HG03378 (cell line): ENCODE results near the gene MB21D2.

Source experiments
- ATAC-seq: cut with Tn5 transposase; IDR thresholded peaks from one replicate; pipeline ENCODE4 v1.9.1; 2021; ENCODE audit warnings: mild to moderate bottlenecking, moderate library complexity; ENCODE audit not compliant: unreplicated experiment

MB21D2 gene

DNA sequence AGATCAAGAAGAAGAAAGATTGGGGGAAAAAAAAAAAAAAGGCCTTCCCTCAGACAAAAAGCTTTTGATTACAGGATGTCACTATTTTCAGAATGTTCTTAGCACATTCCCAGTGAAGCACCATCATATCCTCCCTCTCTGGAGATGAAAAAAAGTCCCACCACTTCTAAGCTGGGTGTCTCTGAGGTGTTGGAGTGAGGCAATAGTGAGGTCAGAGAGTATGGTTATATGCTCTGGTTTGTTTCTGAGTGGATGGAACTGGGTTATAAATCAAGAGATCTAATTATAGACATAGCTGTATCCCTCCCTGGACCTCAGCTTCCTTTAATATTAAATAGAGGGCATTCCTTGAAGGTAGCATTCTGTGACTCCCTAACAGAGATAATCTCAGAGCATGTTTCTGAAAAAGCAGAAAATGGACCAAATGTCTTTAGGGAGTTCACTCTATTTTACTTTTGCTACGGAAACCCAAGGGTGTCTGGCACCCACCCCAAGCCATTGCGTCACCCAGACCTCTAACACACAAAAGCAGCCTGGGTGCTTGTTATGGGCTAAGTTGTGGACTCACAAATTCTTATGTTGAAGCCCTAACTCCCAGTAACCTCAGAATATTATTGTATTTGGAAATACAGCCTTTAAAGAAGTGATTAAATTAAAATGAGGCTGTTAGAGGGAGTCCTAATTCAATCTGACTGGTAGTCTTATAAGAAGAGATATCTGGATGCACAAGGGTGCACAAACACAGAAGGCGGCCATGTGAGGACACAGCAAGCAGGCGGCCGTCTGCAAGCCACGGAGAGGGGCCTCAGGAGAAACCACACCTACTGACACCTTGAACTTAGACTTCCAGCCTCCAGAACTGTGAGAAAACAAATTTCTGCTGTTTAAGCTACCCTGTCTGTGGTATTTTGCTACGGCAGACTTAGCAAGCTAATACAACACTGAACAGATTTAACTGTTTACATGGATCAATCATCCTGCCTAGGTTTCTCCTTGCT lies 81.5 kb downstream of the MB21D2 start:
- no peak for ATAC-seq

- ATAC-seq: no peak
Observed at GRCh38 chr3:192834428-192834827, 83.2 kb downstream of the MB21D2 start.

GRCh38 chr3:192833177-192833890 lies 84.3 kb downstream of the MB21D2 start:
- ATAC-seq: no peak

- ATAC-seq: no peak
Observed at GRCh38 chr3:192831801-192832347, 85.8 kb downstream of the MB21D2 start.

- ATAC-seq: peak; percentile 27
Observed at GRCh38 chr3:192831111-192831644, 86.5 kb downstream of the MB21D2 start.

- peak; percentile 44 for ATAC-seq
Observed at GRCh38 chr3:192830291-192831110, 87.2 kb downstream of the MB21D2 start.

DNA sequence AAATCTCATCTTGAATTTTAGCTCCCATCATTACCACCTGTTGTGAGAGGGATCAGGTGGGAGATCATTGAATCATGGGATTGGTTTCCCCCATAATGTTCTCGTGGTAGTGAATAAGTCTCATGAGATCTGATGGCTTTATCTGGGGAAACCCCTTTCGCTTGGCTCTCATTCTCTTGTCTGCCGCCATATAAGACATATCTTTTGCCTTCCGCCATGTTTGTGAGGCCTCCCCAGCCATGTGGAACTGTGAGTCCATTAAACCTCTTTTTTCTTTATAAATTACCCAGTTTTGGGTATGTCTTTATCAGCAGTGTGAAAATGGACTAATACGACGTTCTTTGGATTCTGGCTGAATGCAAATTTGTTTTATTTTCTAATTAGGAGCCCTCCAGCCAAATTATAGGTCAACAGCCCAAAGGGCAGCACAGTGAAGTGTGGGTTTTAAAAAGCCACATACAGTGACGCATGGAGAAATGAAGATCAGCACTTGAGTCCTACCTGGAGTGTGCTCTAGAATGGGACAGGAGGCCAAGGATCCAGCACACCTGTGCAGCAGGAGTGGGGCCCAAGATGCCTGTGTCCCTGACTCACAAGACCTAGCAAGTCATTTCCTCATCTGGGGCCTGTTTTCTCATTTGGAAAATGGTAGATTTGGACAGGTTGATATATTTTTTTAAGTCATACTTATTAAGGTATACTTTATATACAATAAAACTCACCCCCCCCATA lies 89.6 kb downstream of the MB21D2 start:
- ATAC-seq: no peak

GRCh38 chr3:192827208-192827607 lies 90.4 kb downstream of the MB21D2 start:
- no peak for ATAC-seq

DNA sequence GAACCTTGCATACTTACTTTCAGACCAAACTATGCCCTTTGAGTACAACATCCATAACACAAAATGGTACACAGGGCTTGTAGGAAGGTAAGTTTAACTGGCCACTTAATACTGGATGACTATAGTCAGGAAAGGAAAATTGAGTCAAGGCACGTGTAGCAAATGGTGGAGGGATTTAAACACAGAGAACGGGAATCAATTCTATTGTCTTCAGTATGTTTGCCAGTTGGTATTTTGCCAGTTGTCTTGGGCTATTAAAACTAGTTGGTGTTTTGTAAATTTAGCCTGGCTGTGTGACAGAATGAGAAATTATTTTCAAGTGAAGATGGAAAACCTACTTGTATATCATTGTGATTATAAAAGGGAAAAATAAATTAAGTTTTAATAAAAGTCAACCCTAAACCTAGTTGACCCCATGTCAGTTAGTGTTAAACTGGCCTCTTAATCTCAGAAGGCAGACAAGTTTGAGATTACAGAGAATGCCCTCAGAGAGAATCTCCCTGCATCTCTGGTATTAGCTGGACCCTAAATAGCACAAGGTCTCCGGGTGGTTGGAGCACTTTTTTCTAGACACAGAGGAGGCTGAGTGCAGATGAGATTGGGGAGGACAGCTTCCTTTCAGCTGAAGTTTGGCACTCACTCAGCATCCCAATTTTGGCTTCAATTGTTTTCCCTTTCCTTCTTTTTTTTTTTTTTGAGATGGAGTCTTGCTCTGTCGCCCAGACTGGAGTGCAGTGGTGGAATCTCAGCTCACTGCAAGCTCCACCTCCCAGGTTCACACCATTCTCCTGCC lies 91.2 kb downstream of the MB21D2 start:
- ATAC-seq: no peak

DNA sequence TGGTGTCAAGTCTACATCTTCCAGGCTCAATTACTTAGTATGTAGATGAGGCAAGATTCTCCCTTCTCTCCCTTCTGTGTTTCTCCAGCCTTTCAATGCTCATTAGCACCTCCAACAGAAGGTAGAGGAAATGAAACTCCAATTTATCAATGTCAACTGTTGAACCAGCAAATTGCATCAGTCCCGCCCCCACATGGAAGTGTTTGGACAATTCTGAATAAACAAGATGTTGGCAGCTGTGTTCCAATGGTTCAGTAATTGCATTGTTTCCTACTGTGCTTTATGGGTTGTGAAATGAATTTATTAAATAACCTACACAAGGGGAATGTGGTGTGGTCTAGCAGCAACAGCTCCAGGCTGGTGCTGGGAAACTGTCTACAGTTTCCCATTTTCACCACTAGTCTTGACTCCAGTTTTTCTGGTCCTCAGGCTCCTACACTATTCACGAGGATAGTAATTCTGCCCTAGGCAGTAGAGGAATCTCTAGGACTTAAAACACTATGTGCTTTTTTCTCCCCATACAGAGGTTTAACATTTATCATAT lies 91.9 kb downstream of the MB21D2 start:
- ATAC-seq: no peak

DNA sequence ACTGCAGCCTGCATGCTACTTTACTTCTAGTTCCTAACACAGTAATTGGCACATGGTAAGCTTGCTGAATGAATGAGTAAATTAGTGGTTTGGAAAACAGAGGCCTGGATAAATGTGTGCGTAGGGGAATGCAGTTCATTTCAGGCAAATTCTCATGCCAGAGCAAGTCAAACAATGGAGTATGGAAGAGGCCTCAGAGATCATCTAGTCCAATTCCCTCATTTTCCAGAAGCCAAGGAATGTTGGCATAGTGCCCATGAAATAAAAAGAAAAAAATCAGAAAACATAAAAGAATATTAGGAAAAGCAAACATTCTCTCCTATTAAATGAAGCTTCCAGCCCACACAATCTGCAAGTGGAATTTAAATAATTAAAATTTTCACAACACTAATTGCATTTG lies 92.4 kb downstream of the MB21D2 start:
- no peak for ATAC-seq

GRCh38 chr3:192824313-192824712 lies 93.3 kb downstream of the MB21D2 start:
- ATAC-seq: no peak

DNA sequence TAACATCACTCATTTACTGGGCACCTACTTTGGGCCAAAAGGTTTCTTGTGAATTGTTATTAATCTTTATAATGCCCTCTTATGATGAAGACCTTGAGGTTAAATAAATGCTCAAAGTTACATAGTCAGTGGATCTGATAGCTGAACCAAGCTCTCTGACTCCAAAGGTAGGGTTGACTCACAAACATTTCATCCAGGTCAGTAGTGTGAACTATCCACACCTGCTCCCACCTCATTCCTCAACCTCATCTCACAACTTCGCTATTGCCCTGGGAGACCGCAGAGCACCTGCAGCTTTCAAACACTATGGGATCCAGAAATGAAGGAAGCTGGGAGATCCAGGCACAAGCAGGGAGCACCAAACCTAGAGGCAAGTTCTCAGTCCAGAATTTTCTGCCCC lies 96.5 kb downstream of the MB21D2 start:
- ATAC-seq: no peak

- no peak for ATAC-seq
Observed at GRCh38 chr3:192820161-192820560, 97.5 kb downstream of the MB21D2 start.

GRCh38 chr3:192819001-192819569 lies 98.6 kb downstream of the MB21D2 start:
- peak; percentile 63 for ATAC-seq

DNA sequence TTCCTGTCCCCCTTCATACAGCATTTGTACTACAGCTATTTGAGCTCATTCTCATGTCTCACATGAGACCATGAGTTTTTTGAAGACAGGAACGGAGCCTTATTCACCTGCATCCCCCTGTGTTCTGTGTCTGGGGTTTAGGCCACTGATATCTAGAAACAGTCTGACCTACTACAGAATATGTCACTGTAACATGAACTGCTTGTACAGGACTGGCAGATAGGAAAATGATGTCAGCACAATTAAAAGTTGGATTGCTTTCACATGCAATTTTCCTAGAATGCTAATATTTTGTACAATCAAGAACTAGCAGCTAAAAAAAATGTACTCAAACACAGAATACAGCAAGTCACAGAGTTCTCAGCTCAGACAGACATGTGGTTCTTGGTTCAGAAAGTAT lies 99.5 kb downstream of the MB21D2 start:
- no peak for ATAC-seq

DNA sequence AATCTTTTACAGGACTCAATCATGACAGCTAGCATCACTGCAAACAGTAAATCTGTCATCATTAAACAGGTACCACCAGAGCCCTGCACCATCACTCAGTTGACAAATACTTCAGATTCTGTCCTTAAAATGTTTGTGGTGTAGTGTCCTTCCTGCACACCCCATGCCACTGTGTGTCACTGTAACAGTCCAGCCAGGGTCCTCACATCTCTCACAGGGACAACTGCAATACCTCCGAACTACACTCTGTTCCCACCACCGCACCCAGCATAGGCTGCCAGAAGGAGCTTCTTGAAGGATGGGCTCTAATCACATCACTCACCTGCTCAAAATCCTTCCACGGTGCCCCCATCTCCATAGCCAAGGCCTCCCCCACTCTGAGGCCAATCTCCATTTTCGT lies 100.2 kb downstream of the MB21D2 start:
- no peak for ATAC-seq

DNA sequence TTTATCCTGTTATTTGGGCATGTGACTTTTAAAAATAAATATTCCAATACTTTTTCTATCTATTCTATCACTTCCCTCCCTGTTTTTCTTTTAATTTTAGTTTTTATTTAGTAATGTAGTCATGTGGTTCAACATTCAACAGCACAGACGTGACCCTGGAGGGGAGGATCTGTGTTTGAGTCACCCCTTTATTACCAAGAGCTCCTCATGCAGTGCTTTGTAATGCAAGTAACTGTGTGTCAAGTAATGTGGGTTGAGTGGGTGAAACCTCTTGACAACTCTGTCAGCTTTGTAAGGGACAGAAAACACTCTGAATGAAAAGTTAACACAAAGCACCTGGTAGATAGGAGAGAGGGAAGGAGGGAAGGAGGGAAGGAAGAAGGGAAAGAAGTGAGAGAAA lies 100.6 kb downstream of the MB21D2 start:
- peak; percentile 50 for ATAC-seq
